Ishikawa (cell line): ENCODE results near the gene KDM3A.

ENCODE experiments used
- CEBPB ChIP-seq: IDR thresholded peaks from 2 replicates; pipeline ENCODE4 v1.6.1; 2012
- CREB1 ChIP-seq: IDR thresholded peaks from 2 replicates; pipeline ENCODE4 v1.6.1; 2012; ENCODE audit warnings: low read depth
- EP300 ChIP-seq: IDR thresholded peaks from 2 replicates; pipeline ENCODE4 v1.6.1; 2012; ENCODE audit warnings: borderline replicate concordance
- FOXM1 ChIP-seq: IDR thresholded peaks from 2 replicates; pipeline ENCODE4 v1.6.1; 2012; ENCODE audit warnings: low read depth, borderline replicate concordance
- MAX ChIP-seq: IDR thresholded peaks from 2 replicates; pipeline ENCODE4 v1.6.1; 2012
- RAD21 ChIP-seq: IDR thresholded peaks from 2 replicates; pipeline ENCODE4 v1.6.1; 2012; ENCODE audit warnings: low read depth
- REST ChIP-seq: IDR thresholded peaks from 2 replicates; pipeline ENCODE4 v1.6.1; 2012; ENCODE audit warnings: low read depth, mild to moderate bottlenecking
- TAF1 ChIP-seq: IDR thresholded peaks from 2 replicates; pipeline ENCODE4 v1.6.1; 2012; ENCODE audit warnings: low read depth, mild to moderate bottlenecking
- TCF12 ChIP-seq: IDR thresholded peaks from 2 replicates; pipeline ENCODE4 v1.6.1; 2012; ENCODE audit warnings: low read depth
- TEAD4 ChIP-seq: IDR thresholded peaks from 2 replicates; pipeline ENCODE4 v1.6.1; 2012
- USF1 ChIP-seq: IDR thresholded peaks from 2 replicates; pipeline ENCODE4 v1.6.1; 2012
- YY1 ChIP-seq: IDR thresholded peaks from 2 replicates; pipeline ENCODE4 v1.6.1; 2012; ENCODE audit warnings: low read depth

GRCh38 chr2:86455181-86455580 is 14.0 kb downstream of the KDM3A start:
- TF ChIP-seq REST (no peak), MAX (no peak), CREB1 (no peak), TAF1 (no peak), RAD21 (no peak), EP300 (no peak), YY1 (no peak), USF1 (no peak), FOXM1 (no peak), TEAD4 (no peak), CEBPB (no peak), TCF12 (no peak)
